Type B pancreatic cell (in vitro differentiated cells): ENCODE measurements around the gene BBIP1. TPM values are rescaled to one million over a fixed set of nuclear protein-coding genes. Genes with fewer than 3 reads are reported as not detected.
A peak's percentile ranks its signal among the peaks of the same experiment; 100 is the strongest.

Experiments used
- DNase-seq: peaks from one replicate; pipeline ENCODE4 v3.0.0; 2021; ENCODE audit warnings: mixed read lengths; ENCODE audit not compliant: unreplicated experiment; ENCODE audit errors: extremely low spot score
- H3K27ac Mint-ChIP-seq: 2 replicates; pipeline ENCODE4 v1.8.0; 2021; ENCODE audit warnings: mild to moderate bottlenecking, mixed read lengths
- H3K27me3 Mint-ChIP-seq: 2 replicates; pipeline ENCODE4 v1.8.0; 2021; ENCODE audit warnings: mixed read lengths
- H3K36me3 Mint-ChIP-seq: 2 replicates; pipeline ENCODE4 v1.8.0; 2021; ENCODE audit warnings: mixed read lengths
- H3K4me1 Mint-ChIP-seq: one replicate; pipeline ENCODE4 v1.8.0; 2021; ENCODE audit warnings: mixed read lengths; ENCODE audit not compliant: unreplicated experiment
- H3K4me3 Mint-ChIP-seq: 2 replicates; pipeline ENCODE4 v1.8.0; 2021; ENCODE audit warnings: mild to moderate bottlenecking, mixed read lengths
- H3K9me3 Mint-ChIP-seq: 2 replicates; pipeline ENCODE4 v1.8.0; 2021; ENCODE audit warnings: mixed read lengths
- CTCF ChIP-seq: fragments of 200-600 bp; sonication (generic); conservative IDR thresholded peaks from 2 replicates; pipeline ENCODE4 v1.5.0; 2021; ENCODE audit warnings: antibody characterized with exemption, mild to moderate bottlenecking
- total RNA-seq: library from RNA; stranded (reverse); gene quantifications from 2 replicates; pipeline ENCODE4 v1.2.1, GENCODE V29; 2021; ENCODE audit warnings: low replicate concordance

The BBIP1 gene
- total RNA-seq, 1 donor from 2014 or later, result 24.8 TPM

GRCh38 chr10:110861476-110861875, 57.5 kb downstream of the BBIP1 start:
- Mint-ChIP-seq H3K4me1 (peaks cover 52% of the 10 kb centered on the region), H3K4me3 (no peak overlapping the region), H3K36me3 (no peaks in the 10 kb centered on the region), H3K27me3 (no peaks in the 10 kb centered on the region), H3K9me3 (no peaks in the 10 kb centered on the region), H3K27ac (peak overlapping the region; percentile 92)
- no peak for DNase-seq
- TF ChIP-seq CTCF, result no peak

- peaks cover 48% of the 10 kb centered on the region for H3K4me1 Mint-ChIP-seq
- no peak for TF ChIP-seq CTCF
- H3K36me3 Mint-ChIP-seq, result no peaks in the 10 kb centered on the region
- peak overlapping the region; percentile 92 for H3K27ac Mint-ChIP-seq
- H3K4me3 Mint-ChIP-seq, result peak overlapping the region; percentile 10
- H3K9me3 Mint-ChIP-seq, result no peaks in the 10 kb centered on the region
- no peaks in the 10 kb centered on the region for H3K27me3 Mint-ChIP-seq
- no peak for DNase-seq
Measured at GRCh38 chr10:110860576-110861241, 58.3 kb downstream of the BBIP1 start.

GRCh38 chr10:110859973-110860376, 59.0 kb downstream of the BBIP1 start:
- Mint-ChIP-seq H3K9me3 (no peaks in the 10 kb centered on the region), H3K36me3 (no peaks in the 10 kb centered on the region), H3K27ac (peak overlapping the region; percentile 92), H3K27me3 (no peaks in the 10 kb centered on the region), H3K4me1 (peaks cover 41% of the 10 kb centered on the region), H3K4me3 (peak overlapping the region; percentile 15)
- DNase-seq, result no peak
- TF ChIP-seq CTCF, result no peak

GRCh38 chr10:110859206-110859972, 59.6 kb downstream of the BBIP1 start:
- TF ChIP-seq CTCF, result no peak
- Mint-ChIP-seq H3K36me3 (no peaks in the 10 kb centered on the region), H3K9me3 (no peaks in the 10 kb centered on the region), H3K4me3 (no peak overlapping the region), H3K27me3 (no peaks in the 10 kb centered on the region), H3K4me1 (peaks cover 36% of the 10 kb centered on the region), H3K27ac (peak overlapping the region; percentile 92)
- no peak for DNase-seq

- H3K27me3 Mint-ChIP-seq, result no peaks in the 10 kb centered on the region
- no peak for TF ChIP-seq CTCF
- H3K4me1 Mint-ChIP-seq, result peaks cover 36% of the 10 kb centered on the region
- no peaks in the 10 kb centered on the region for H3K9me3 Mint-ChIP-seq
- H3K4me3 Mint-ChIP-seq, result peak overlapping the region; percentile 0
- peak overlapping the region; percentile 37 for H3K27ac Mint-ChIP-seq
- no peaks in the 10 kb centered on the region for H3K36me3 Mint-ChIP-seq
- DNase-seq, result no peak
Measured at GRCh38 chr10:110858297-110858934, 60.6 kb downstream of the BBIP1 start.
